MCF 10A (cell line): Measurements from ENCODE around the gene PRR5. TPM values are rescaled to one million over a fixed set of nuclear protein-coding genes. Genes with fewer than 3 reads are reported as not detected.

Experiments
- BruUV-seq: library from RNA; stranded (reverse); fragments of 400-500 nt; replicated peaks from 2 replicates; lab custom pipeline; 2021; lab: Mats Ljungman, UMichigan
- CTCF ChIA-PET: fragments of 300-600 bp; sonication (Branson Sonifier 250); formaldehyde crosslinking; extraction: SDS; loops from one replicate; lab custom pipeline; 2021; ENCODE audit warnings: antibody characterized with exemption, inconsistent platforms; lab: Yijun Ruan, JAX
- POLR2A ChIA-PET: fragments of 300-600, 350-650 bp; sonication (Branson Sonifier 250); formaldehyde crosslinking; extraction: SDS; loops from one replicate; lab custom pipeline; 2020; ENCODE audit warnings: antibody characterized with exemption, inconsistent platforms; lab: Yijun Ruan, JAX
- DNase-seq: peaks from one replicate; pipeline ENCODE4 v3.0.0-alpha.2; 2018; ENCODE audit not compliant: unreplicated experiment
- H3K27ac Mint-ChIP-seq: one replicate; pipeline ENCODE4 v1.8.0; 2022; ENCODE audit warnings: mild to moderate bottlenecking, low read depth, mixed read lengths; ENCODE audit not compliant: unreplicated experiment
- H3K27me3 Mint-ChIP-seq: one replicate; pipeline ENCODE4 v1.8.0; 2022; ENCODE audit warnings: mixed read lengths; ENCODE audit not compliant: insufficient read depth, unreplicated experiment
- H3K36me3 Mint-ChIP-seq: one replicate; pipeline ENCODE4 v1.8.0; 2022; ENCODE audit warnings: mild to moderate bottlenecking, moderate library complexity, mixed read lengths; ENCODE audit not compliant: insufficient read depth, unreplicated experiment
- H3K4me1 Mint-ChIP-seq: one replicate; pipeline ENCODE4 v1.8.0; 2022; ENCODE audit warnings: mixed read lengths; ENCODE audit not compliant: insufficient read depth, unreplicated experiment
- H3K4me3 Mint-ChIP-seq: one replicate; pipeline ENCODE4 v1.8.0; 2022; ENCODE audit warnings: mild to moderate bottlenecking, moderate library complexity, mixed read lengths; ENCODE audit not compliant: unreplicated experiment
- H3K9me3 Mint-ChIP-seq: one replicate; pipeline ENCODE4 v1.8.0; 2022; ENCODE audit warnings: mixed read lengths; ENCODE audit not compliant: unreplicated experiment
- intact Hi-C: fragments of 100-400 bp; cut with micrococcal nuclease; formaldehyde crosslinking; loops from 2 replicates; pipeline ENCODE4 v1.14.1; 2022
- total RNA-seq: library from RNA; stranded (reverse); gene quantifications from 2 replicates; pipeline ENCODE4 v1.2.3, GENCODE V29; 2022
- TF ChIP-seq, protein P1 (sequence below): fragments of 200-600 bp; IDR thresholded peaks from one replicate; pipeline ENCODE4 v1.8.0; 2022; ENCODE audit warnings: antibody characterized with exemption, mild to moderate bottlenecking; ENCODE audit not compliant: unreplicated experiment

Gene PRR5
- total RNA-seq, 1 experiment from 2014 or later, result 11.0 TPM

DNA sequence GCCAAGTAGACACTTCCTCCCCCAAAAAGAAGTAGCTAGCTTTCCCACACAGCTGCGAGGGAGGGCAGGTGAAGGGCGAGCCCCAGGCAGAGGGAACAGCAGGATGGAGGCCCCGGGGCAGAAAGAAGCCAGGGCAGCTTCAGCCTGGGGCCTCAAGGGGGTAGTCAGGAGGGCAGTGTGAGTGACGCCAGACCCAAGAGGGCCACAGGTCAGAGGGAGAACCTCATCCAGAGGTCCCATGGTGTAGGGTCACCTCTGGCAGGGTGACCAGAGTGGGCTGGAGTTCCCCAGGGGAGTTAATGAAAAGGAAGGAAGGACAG, 9.2 kb downstream of the PRR5 start:
- intact Hi-C loops, result no loop called here
- H3K27ac Mint-ChIP-seq, result no peak overlapping the region
- no peaks in the 10 kb centered on the region for H3K27me3 Mint-ChIP-seq
- no peaks in the 10 kb centered on the region for H3K36me3 Mint-ChIP-seq
- H3K4me3 Mint-ChIP-seq, result no peak overlapping the region
- BruUV-seq, result no TSS peak
- TF ChIP-seq, protein P1, sequence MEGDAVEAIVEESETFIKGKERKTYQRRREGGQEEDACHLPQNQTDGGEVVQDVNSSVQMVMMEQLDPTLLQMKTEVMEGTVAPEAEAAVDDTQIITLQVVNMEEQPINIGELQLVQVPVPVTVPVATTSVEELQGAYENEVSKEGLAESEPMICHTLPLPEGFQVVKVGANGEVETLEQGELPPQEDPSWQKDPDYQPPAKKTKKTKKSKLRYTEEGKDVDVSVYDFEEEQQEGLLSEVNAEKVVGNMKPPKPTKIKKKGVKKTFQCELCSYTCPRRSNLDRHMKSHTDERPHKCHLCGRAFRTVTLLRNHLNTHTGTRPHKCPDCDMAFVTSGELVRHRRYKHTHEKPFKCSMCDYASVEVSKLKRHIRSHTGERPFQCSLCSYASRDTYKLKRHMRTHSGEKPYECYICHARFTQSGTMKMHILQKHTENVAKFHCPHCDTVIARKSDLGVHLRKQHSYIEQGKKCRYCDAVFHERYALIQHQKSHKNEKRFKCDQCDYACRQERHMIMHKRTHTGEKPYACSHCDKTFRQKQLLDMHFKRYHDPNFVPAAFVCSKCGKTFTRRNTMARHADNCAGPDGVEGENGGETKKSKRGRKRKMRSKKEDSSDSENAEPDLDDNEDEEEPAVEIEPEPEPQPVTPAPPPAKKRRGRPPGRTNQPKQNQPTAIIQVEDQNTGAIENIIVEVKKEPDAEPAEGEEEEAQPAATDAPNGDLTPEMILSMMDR, result no peak
- H3K4me1 Mint-ChIP-seq, result peaks cover 4% of the 10 kb centered on the region
- H3K9me3 Mint-ChIP-seq, result no peaks in the 10 kb centered on the region
- no peak for DNase-seq
- CTCF ChIA-PET, result interaction anchor here (0.6 to 0.7 kb wide), 3 partner anchors 14 to 262 kb away, joined by 3 to 4 read pairs (median 3); no protein-coding TSS in a partner anchor
- POLR2A ChIA-PET, result interaction anchor here (0.6 kb wide), 1 partner anchor 19 kb away, joined by 4 read pairs; no protein-coding TSS in a partner anchor

- ChIA-PET CTCF (interaction anchor here (0.6 to 0.8 kb wide), 4 partner anchors 11 to 27 kb away, joined by 3 to 4 read pairs (median 3); no protein-coding TSS in a partner anchor), POLR2A (interaction anchor here (0.6 kb wide), 1 partner anchor 18 kb away, joined by 4 read pairs; no protein-coding TSS in a partner anchor)
- H3K4me3 Mint-ChIP-seq, result no peak overlapping the region
- peaks cover 4% of the 10 kb centered on the region for H3K4me1 Mint-ChIP-seq
- intact Hi-C loops, result no loop called here
- no peaks in the 10 kb centered on the region for H3K36me3 Mint-ChIP-seq
- TF ChIP-seq, protein P1, result no peak
- no peaks in the 10 kb centered on the region for H3K27me3 Mint-ChIP-seq
- DNase-seq, result no peak
- BruUV-seq, result no TSS peak
- H3K27ac Mint-ChIP-seq, result no peak overlapping the region
- H3K9me3 Mint-ChIP-seq, result no peaks in the 10 kb centered on the region
Measured at GRCh38 chr22:44711690-44712555, 9.9 kb downstream of the PRR5 start.

DNA sequence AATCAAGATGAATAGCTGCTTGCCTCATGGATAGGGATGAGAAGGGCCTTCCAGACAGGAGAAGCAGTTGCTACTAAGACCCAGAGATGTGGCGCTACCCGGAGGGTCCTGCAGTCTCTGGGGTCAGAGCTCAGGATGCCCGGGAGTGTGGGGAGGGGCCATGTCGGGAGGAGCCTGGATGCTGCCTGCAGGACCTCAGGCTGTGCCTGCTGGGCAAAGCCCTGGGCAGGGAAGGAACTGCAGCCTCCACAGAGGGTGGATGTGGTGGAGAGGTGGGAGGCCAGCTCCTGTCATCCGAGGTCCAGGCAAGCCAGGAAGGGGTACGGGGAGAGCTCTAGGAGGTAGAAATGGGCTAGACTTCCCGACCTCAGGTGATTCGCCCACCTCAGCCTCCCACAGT, 11.0 kb downstream of the PRR5 start:
- intact Hi-C loops, result no loop called here
- no peaks in the 10 kb centered on the region for H3K9me3 Mint-ChIP-seq
- TF ChIP-seq, protein P1, result no peak
- CTCF ChIA-PET, result interaction anchor here (0.6 to 0.8 kb wide), 3 partner anchors 13 to 829 kb away, joined by 3 to 4 read pairs (median 3); no protein-coding TSS in a partner anchor
- H3K27ac Mint-ChIP-seq, result no peak overlapping the region
- H3K27me3 Mint-ChIP-seq, result no peaks in the 10 kb centered on the region
- peaks cover 4% of the 10 kb centered on the region for H3K4me1 Mint-ChIP-seq
- no peak for DNase-seq
- POLR2A ChIA-PET, result no interaction called here
- no TSS peak for BruUV-seq
- no peaks in the 10 kb centered on the region for H3K36me3 Mint-ChIP-seq
- no peak overlapping the region for H3K4me3 Mint-ChIP-seq

GRCh38 chr22:44714703-44715350, 12.8 kb downstream of the PRR5 start:
- H3K27me3 Mint-ChIP-seq, result no peaks in the 10 kb centered on the region
- H3K27ac Mint-ChIP-seq, result no peak overlapping the region
- ChIA-PET POLR2A (interaction anchor here (0.6 kb wide), 1 partner anchor 29 kb away, joined by 4 read pairs; no protein-coding TSS in a partner anchor), CTCF (interaction anchor here (0.5 to 1.1 kb wide), 2 partner anchors 22 to 328 kb away, joined by 3 to 4 read pairs; no protein-coding TSS in a partner anchor)
- no peak for DNase-seq
- intact Hi-C loops, result no loop called here
- peaks cover 4% of the 10 kb centered on the region for H3K4me1 Mint-ChIP-seq
- no peaks in the 10 kb centered on the region for H3K36me3 Mint-ChIP-seq
- H3K4me3 Mint-ChIP-seq, result no peak overlapping the region
- no peaks in the 10 kb centered on the region for H3K9me3 Mint-ChIP-seq
- no TSS peak for BruUV-seq
- TF ChIP-seq, protein P1, result no peak
